SU-DHL-6 (cell line): ENCODE measurements around the gene RBFOX2.

ENCODE experiments used
- H2AFZ ChIP-seq: fragments of 200-600 bp; sonication (generic); 2 replicates; pipeline ENCODE4 v1.6.1; 2014; ENCODE audit warnings: low read depth, mild to moderate bottlenecking, moderate library complexity, mixed read lengths, antibody characterized with exemption, low read length; ENCODE audit not compliant: severe bottlenecking
- H3F3A ChIP-seq: fragments of 200-600 bp; shearing (Covaris generic); 2 replicates; pipeline ENCODE4 v1.6.0; 2016; ENCODE audit warnings: antibody characterized with exemption, mild to moderate bottlenecking; ENCODE audit not compliant: insufficient read depth
- H3K27ac ChIP-seq: fragments of 200-600 bp; sonication (generic); 2 replicates; pipeline ENCODE4 v1.5.1; 2016; ENCODE audit warnings: low read depth, mild to moderate bottlenecking, low read length, moderate library complexity, mixed read lengths
- H3K27me3 ChIP-seq: fragments of 200-600 bp; sonication (generic), shearing (Covaris generic); 2 replicates; pipeline ENCODE4 v1.6.0; 2014; ENCODE audit warnings: mild to moderate bottlenecking, low read length
- H3K36me3 ChIP-seq: fragments of 200-600 bp; sonication (generic); 2 replicates; pipeline ENCODE4 v1.6.1; 2014; ENCODE audit warnings: mild to moderate bottlenecking, low read length, mixed read lengths
- H3K4me2 ChIP-seq: fragments of 300-600, 200-600 bp; shearing (Covaris generic), sonication (generic); 2 replicates; pipeline ENCODE4 v1.6.0; 2014; ENCODE audit warnings: low read length, low read depth, mild to moderate bottlenecking; ENCODE audit not compliant: poor library complexity, severe bottlenecking
- H3K4me3 ChIP-seq: fragments of 200-600 bp; sonication (generic); 2 replicates; pipeline ENCODE4 v1.5.1; 2014; ENCODE audit warnings: antibody characterized with exemption, low read length, mild to moderate bottlenecking, mixed read lengths; ENCODE audit not compliant: insufficient read depth, poor library complexity, severe bottlenecking
- H3K79me2 ChIP-seq: fragments of 200-600 bp; sonication (generic); 2 replicates; pipeline ENCODE4 v1.6.1; 2014; ENCODE audit warnings: mild to moderate bottlenecking, low read length, moderate library complexity; ENCODE audit not compliant: insufficient read depth
- H3K9ac ChIP-seq: fragments of 200-600 bp; sonication (generic); 2 replicates; pipeline ENCODE4 v1.7.0; 2014; ENCODE audit warnings: mild to moderate bottlenecking, low read length
- H3K9me2 ChIP-seq: fragments of 200-600 bp; sonication (generic); replicated peaks from 2 replicates; pipeline ENCODE4 v1.6.1; 2014; ENCODE audit warnings: low read length; ENCODE audit not compliant: insufficient read depth
- H3K9me3 ChIP-seq: fragments of 200-600 bp; sonication (generic); 2 replicates; pipeline ENCODE4 v1.6.1; 2014; ENCODE audit warnings: low read length, mixed read lengths; ENCODE audit not compliant: insufficient read depth
- H4K20me1 ChIP-seq: fragments of 200-600 bp; sonication (generic); 2 replicates; pipeline ENCODE4 v1.6.1; 2014; ENCODE audit warnings: low read depth, mild to moderate bottlenecking, antibody characterized with exemption, low read length, moderate library complexity, mixed read lengths
- EZH2phosphoT487 ChIP-seq: fragments of 200-600 bp; sonication (generic), shearing (Covaris generic); conservative IDR thresholded peaks from 2 replicates; pipeline ENCODE4 v1.6.1; 2018; ENCODE audit warnings: mild to moderate bottlenecking, antibody characterized with exemption, low read length, moderate library complexity, mixed read lengths
- TF ChIP-seq, protein P1 (sequence below): fragments of 200-600 bp; sonication (generic); IDR thresholded peaks from one replicate; pipeline ENCODE4 v1.5.1; 2017; ENCODE audit warnings: antibody characterized with exemption, mild to moderate bottlenecking, low read length, moderate library complexity; ENCODE audit not compliant: insufficient read depth, poor library complexity, severe bottlenecking

Gene RBFOX2

DNA sequence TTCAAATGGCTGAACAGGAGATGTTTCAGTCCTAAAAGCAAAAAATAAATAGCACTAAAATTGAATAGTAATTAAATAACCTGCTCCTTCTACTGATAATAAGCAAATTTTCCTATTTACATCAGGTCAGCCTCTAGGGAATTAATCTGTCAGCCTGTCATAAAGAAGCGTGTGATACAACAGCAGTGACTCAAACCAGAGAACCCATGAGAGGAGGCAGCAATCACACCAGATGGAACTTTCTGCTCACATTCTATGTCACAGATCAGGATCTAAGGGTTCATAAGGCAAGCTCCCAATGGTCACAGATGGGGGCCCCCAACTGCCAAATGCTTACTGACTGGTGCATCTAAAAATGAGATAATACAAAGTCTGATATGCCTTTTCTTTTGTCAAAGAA lies 41.1 kb downstream of the RBFOX2 start:
- no peaks in the 10 kb centered on the region for H3K79me2 ChIP-seq
- no peak overlapping the region for H3K4me2 ChIP-seq
- no peaks in the 10 kb centered on the region for H4K20me1 ChIP-seq
- no peaks in the 10 kb centered on the region for H3K27me3 ChIP-seq
- H3K27ac ChIP-seq, result no peak overlapping the region
- no peaks in the 10 kb centered on the region for H3K9me3 ChIP-seq
- H3K36me3 ChIP-seq, result no peaks in the 10 kb centered on the region
- no peak overlapping the region for H3K4me3 ChIP-seq
- no peaks in the 10 kb centered on the region for H3F3A ChIP-seq
- TF ChIP-seq EZH2phosphoT487, result no peak
- TF ChIP-seq, protein P1, sequence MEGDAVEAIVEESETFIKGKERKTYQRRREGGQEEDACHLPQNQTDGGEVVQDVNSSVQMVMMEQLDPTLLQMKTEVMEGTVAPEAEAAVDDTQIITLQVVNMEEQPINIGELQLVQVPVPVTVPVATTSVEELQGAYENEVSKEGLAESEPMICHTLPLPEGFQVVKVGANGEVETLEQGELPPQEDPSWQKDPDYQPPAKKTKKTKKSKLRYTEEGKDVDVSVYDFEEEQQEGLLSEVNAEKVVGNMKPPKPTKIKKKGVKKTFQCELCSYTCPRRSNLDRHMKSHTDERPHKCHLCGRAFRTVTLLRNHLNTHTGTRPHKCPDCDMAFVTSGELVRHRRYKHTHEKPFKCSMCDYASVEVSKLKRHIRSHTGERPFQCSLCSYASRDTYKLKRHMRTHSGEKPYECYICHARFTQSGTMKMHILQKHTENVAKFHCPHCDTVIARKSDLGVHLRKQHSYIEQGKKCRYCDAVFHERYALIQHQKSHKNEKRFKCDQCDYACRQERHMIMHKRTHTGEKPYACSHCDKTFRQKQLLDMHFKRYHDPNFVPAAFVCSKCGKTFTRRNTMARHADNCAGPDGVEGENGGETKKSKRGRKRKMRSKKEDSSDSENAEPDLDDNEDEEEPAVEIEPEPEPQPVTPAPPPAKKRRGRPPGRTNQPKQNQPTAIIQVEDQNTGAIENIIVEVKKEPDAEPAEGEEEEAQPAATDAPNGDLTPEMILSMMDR, result no peak
- no peaks in the 10 kb centered on the region for H3K9me2 ChIP-seq
- H3K9ac ChIP-seq, result no peak overlapping the region
- H2AFZ ChIP-seq, result no peak overlapping the region

DNA sequence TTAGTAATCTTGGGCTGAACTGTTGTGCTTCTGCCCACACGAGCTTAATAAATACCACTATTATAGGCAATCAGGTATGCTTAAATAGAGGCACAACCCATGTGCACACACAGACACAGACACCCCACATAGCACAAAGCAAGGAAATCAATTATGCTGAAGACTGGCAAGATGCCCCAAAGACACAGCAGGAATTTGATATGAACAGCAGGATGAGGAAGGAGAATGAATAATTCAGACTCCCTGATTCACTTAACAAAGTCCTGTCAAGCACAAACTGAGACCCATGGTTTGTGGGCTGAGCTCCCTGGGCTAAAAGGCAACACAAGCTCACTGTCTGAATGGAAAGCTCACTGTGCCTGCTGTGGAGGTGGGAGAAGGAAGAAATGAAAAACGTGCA lies 42.5 kb downstream of the RBFOX2 start:
- Histone ChIP-seq H4K20me1 (no peaks in the 10 kb centered on the region), H3K79me2 (no peaks in the 10 kb centered on the region), H3K4me3 (no peak overlapping the region), H3K9me3 (no peaks in the 10 kb centered on the region), H3K27ac (no peak overlapping the region), H3K9me2 (no peaks in the 10 kb centered on the region), H3K27me3 (no peaks in the 10 kb centered on the region), H3K9ac (no peak overlapping the region), H3K4me2 (no peak overlapping the region), H3F3A (no peaks in the 10 kb centered on the region), H3K36me3 (no peaks in the 10 kb centered on the region), H2AFZ (no peak overlapping the region)
- TF ChIP-seq EZH2phosphoT487, result no peak
- TF ChIP-seq, protein P1, result no peak

DNA sequence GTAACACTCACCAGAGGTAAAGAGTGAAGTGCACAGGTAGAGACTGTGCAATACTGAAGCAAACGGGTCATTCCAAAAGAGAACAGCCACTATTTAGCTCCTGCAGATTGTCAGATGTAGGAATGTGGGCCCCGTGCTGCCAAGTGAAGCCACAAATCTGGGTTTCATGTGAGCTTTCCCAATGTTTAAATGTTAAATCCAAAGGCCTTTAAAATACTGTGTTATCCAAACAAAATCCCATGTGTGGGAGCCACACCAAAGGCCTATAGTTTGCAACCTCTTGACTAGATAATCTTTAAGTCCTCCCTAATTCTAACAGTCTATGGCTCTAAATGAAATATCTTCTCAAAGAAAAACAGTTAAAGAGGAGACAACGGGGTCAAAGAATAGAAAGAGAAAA lies 43.3 kb downstream of the RBFOX2 start:
- TF ChIP-seq EZH2phosphoT487, result no peak
- TF ChIP-seq, protein P1, result no peak
- Histone ChIP-seq H3K79me2 (no peaks in the 10 kb centered on the region), H2AFZ (no peak overlapping the region), H3K27ac (no peak overlapping the region), H3K9me3 (no peaks in the 10 kb centered on the region), H3K9ac (no peak overlapping the region), H3K4me2 (no peak overlapping the region), H3K9me2 (no peaks in the 10 kb centered on the region), H3K27me3 (no peaks in the 10 kb centered on the region), H3F3A (no peaks in the 10 kb centered on the region), H3K36me3 (no peaks in the 10 kb centered on the region), H3K4me3 (no peak overlapping the region), H4K20me1 (no peaks in the 10 kb centered on the region)
